ENCODE results near the gene GID8. TPM values are rescaled to one million over a fixed set of nuclear protein-coding genes. Genes with fewer than 3 reads are reported as not detected.

GID8 gene
- total and polyA plus RNA-seq, 4 donors: 10.2 to 23.6 (median 14.6) TPM

DNA sequence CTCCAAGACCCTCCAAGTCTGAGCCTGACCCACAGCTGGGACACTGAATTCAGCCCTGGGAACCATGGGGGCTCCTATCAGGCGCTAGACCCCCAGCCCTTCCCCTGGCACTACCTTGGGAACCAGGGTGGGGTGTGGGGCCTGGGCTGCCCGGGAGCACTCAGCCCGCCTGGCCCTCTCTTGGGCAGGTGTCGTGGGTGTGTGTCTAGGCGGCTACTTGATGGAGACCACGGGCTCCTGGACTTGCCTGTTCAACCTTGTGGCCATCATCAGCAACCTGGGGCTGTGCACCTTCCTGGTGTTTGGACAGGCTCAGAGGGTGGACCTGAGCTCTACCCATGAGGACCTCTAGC is 29.2 kb downstream of the GID8 start:
- Histone ChIP-seq H3K36me3 (ENCODE audit: control insufficient read depth in 4 of 4, insufficient read depth in 3 of 4, low read depth in 1 of 4, low read length in 3 of 4) (peaks cover 16 to 44% (median 25%) of the 10 kb centered on the region in 4 donors), H3K4me3 (ENCODE audit: low read depth in 1 of 3, low read length in 3 of 3) (no peak overlapping the region), H3K9ac (ENCODE audit: low read depth in 1 of 2, low read length in 2 of 2) (no peak overlapping the region), H3K4me1 (ENCODE audit: control insufficient read depth in 4 of 4, insufficient read depth in 4 of 4, low read length in 3 of 4) (peaks cover 2 to 11% (median 8%) of the 10 kb centered on the region in 4 donors), H3K27me3 (ENCODE audit: control insufficient read depth in 4 of 4, insufficient read depth in 4 of 4, low read length in 3 of 4) (no peaks in the 10 kb centered on the region), H3K27ac (ENCODE audit: low read depth in 1 of 2, low read length in 2 of 2) (no peak overlapping the region), H3K9me3 (ENCODE audit: control insufficient read depth in 4 of 4, low read length in 3 of 4) (no peaks in the 10 kb centered on the region)
- TF ChIP-seq YY1 (IDR thresholded peaks at IDR 0.05): no peak
- TF ChIP-seq, protein P1, sequence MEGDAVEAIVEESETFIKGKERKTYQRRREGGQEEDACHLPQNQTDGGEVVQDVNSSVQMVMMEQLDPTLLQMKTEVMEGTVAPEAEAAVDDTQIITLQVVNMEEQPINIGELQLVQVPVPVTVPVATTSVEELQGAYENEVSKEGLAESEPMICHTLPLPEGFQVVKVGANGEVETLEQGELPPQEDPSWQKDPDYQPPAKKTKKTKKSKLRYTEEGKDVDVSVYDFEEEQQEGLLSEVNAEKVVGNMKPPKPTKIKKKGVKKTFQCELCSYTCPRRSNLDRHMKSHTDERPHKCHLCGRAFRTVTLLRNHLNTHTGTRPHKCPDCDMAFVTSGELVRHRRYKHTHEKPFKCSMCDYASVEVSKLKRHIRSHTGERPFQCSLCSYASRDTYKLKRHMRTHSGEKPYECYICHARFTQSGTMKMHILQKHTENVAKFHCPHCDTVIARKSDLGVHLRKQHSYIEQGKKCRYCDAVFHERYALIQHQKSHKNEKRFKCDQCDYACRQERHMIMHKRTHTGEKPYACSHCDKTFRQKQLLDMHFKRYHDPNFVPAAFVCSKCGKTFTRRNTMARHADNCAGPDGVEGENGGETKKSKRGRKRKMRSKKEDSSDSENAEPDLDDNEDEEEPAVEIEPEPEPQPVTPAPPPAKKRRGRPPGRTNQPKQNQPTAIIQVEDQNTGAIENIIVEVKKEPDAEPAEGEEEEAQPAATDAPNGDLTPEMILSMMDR (IDR thresholded peaks at IDR 0.05; ENCODE audit: low read depth, low read length, missing input control): no peak
- TF ChIP-seq, protein P2, sequence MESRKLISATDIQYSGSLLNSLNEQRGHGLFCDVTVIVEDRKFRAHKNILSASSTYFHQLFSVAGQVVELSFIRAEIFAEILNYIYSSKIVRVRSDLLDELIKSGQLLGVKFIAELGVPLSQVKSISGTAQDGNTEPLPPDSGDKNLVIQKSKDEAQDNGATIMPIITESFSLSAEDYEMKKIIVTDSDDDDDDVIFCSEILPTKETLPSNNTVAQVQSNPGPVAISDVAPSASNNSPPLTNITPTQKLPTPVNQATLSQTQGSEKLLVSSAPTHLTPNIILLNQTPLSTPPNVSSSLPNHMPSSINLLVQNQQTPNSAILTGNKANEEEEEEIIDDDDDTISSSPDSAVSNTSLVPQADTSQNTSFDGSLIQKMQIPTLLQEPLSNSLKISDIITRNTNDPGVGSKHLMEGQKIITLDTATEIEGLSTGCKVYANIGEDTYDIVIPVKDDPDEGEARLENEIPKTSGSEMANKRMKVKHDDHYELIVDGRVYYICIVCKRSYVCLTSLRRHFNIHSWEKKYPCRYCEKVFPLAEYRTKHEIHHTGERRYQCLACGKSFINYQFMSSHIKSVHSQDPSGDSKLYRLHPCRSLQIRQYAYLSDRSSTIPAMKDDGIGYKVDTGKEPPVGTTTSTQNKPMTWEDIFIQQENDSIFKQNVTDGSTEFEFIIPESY (IDR thresholded peaks at IDR 0.05): no peak
- TF ChIP-seq RXRA (IDR thresholded peaks at IDR 0.05): no peak
- no peak for TF ChIP-seq SP1 (IDR thresholded peaks at IDR 0.05)
- no peak for TF ChIP-seq REST (IDR thresholded peaks at IDR 0.05)
- no peak for TF ChIP-seq HNF4G (IDR thresholded peaks at IDR 0.05)
- TF ChIP-seq GABPA (IDR thresholded peaks at IDR 0.05 in 1 of 2, conservative IDR thresholded peaks at IDR 0.05 in 1 of 2): no peak
- TF ChIP-seq EGR1 (IDR thresholded peaks at IDR 0.05; ENCODE audit: low read depth in 2 of 2): no peak
- no peak for TF ChIP-seq RAD21 (IDR thresholded peaks at IDR 0.05)
- TF ChIP-seq FOXA2 (IDR thresholded peaks at IDR 0.05): no peak
- no peak for TF ChIP-seq ATF3 (IDR thresholded peaks at IDR 0.05)
- TF ChIP-seq FOXA1 (IDR thresholded peaks at IDR 0.05): no peak
- TF ChIP-seq HNF4A (conservative IDR thresholded peaks at IDR 0.05): no peak
- no peak for TF ChIP-seq JUND (IDR thresholded peaks at IDR 0.05)
- no peak for TF ChIP-seq NR2F2 (IDR thresholded peaks at IDR 0.05)
- TF ChIP-seq TAF1 (conservative IDR thresholded peaks at IDR 0.05): no peak
- no peak for DNase-seq (ENCODE audit: low spot score)
- 96% methylated on average over 6 of the region's 6 CpGs for WGBS

Measured in liver (tissue), 9 donors.